ENCODE results near the gene ACAA2.

GRCh38 chr18:49843778-49844625 is 30.7 kb upstream of the ACAA2 start:
- TF ChIP-seq CTCF (IDR thresholded peaks at IDR 0.05), result no peak
- TF ChIP-seq PRDM15 (CRISPR knock-in tag; IDR thresholded peaks at IDR 0.05), result no peak
- no peak for TF ChIP-seq ZBTB43 (CRISPR knock-in tag; IDR thresholded peaks at IDR 0.05)
- no peak for TF ChIP-seq NFYB (CRISPR knock-in tag; conservative IDR thresholded peaks at IDR 0.05; ENCODE audit: low read depth)
- TF ChIP-seq CREB1 (CRISPR knock-in tag; IDR thresholded peaks at IDR 0.05), result no peak
- no peak for TF ChIP-seq ZNF532 (CRISPR knock-in tag; IDR thresholded peaks at IDR 0.05; ENCODE audit: borderline replicate concordance)
- TF ChIP-seq USF2 (CRISPR knock-in tag; IDR thresholded peaks at IDR 0.05), result no peak
- no peak for TF ChIP-seq ERG (CRISPR knock-in tag; IDR thresholded peaks at IDR 0.05)
- no peak for TF ChIP-seq ETV6 (CRISPR knock-in tag; IDR thresholded peaks at IDR 0.05)

Measured in WTC11 (cell line).